Measurements from ENCODE around the gene SPEM2.

SPEM2 gene

GRCh38 chr17:7476494-7476893 lies 51.1 kb downstream of the SPEM2 start:
- in situ Hi-C loops (cut with MboI; ENCODE audit: low sequenced_read_pairs, unreplicated experiment) = no loop called here
- no peak for TF ChIP-seq CTCF (IDR thresholded peaks at IDR 0.05; ENCODE audit: borderline replicate concordance, control extremely low read depth, extremely low read depth, insufficient read depth, missing control alignments)
- DNase-seq (ENCODE audit: low spot score) = no peak

DNA sequence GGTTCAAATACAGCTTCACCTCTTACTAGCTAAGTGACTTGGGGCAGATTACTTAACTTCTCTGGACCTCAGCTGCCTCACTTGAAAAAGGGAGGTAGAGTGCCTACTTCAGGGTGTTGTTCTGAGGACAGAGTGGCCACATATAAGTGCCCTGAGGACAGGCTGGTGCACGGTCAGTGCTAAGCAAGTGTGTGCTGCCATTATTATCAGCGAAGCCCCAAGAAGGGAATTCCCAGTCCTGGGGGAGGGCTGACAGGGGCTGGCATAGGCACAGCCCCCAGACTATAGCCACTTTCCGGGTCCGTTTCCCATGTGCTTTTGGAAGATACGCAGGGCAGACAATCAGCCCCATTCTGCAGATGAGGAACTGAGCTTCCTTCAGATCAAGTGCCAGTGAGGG lies 51.5 kb downstream of the SPEM2 start:
- no peak for DNase-seq (ENCODE audit: low spot score)
- TF ChIP-seq CTCF (IDR thresholded peaks at IDR 0.05; ENCODE audit: borderline replicate concordance, control extremely low read depth, extremely low read depth, insufficient read depth, missing control alignments) = no peak
- in situ Hi-C loops (cut with MboI; ENCODE audit: low sequenced_read_pairs, unreplicated experiment) = no loop called here

Data from GM13976 (cell line).